Testis (tissue), 3 donors: ENCODE measurements around the gene IRF2. TPM values are rescaled to one million over a fixed set of nuclear protein-coding genes. Genes with fewer than 3 reads are reported as not detected.
"Not testable (repeated sequence)": the region's sequence is repeated elsewhere in the genome, so short reads cannot be mapped to it uniquely, and the experiment has no call there.

ENCODE experiments used
- DNase-seq: peaks from one replicate; pipeline ENCODE4 v3.0.0-alpha.2; 2019
- H3K27ac ChIP-seq, 2 donors: fragments of 200-600 bp; sonication (generic); one replicate each; pipeline ENCODE4 v1.5.1; 2019
- H3K27me3 ChIP-seq: fragments of 200-600 bp; sonication (generic); one replicate; pipeline ENCODE4 v1.5.1; 2019
- H3K36me3 ChIP-seq: fragments of 200-600 bp; sonication (generic); one replicate; pipeline ENCODE4 v1.5.1; 2017; ENCODE audit warnings: low read depth; ENCODE audit errors: missing control alignments
- H3K4me1 ChIP-seq: fragments of 200-600 bp; sonication (generic); one replicate; pipeline ENCODE4 v1.5.1; 2019
- H3K4me3 ChIP-seq, 2 donors: fragments of 200-600 bp; sonication (generic); one replicate each; pipeline ENCODE4 v1.5.1; 2017 to 2019
- H3K9me3 ChIP-seq: fragments of 200-600 bp; sonication (generic); one replicate; pipeline ENCODE4 v1.5.1; 2017
- CTCF ChIP-seq, 3 experiments: fragments of 450-650 bp in 2 of 3; fragments of 200-600 bp in 1 of 3; sonication (generic) in 1 of 3; IDR thresholded peaks; one replicate each; pipeline ENCODE4 v1.5.1; 2016 to 2019; ENCODE audit warnings: antibody characterized with exemption in 3 of 3, mild to moderate bottlenecking in 2 of 3, moderate library complexity in 1 of 3
- POLR2A ChIP-seq: fragments of 450-650 bp; IDR thresholded peaks from one replicate; pipeline ENCODE4 v1.6.1; 2017; ENCODE audit warnings: antibody characterized with exemption, mild to moderate bottlenecking, moderate library complexity
- WGBS, 2 donors: methylation state at CpG; one replicate each; pipeline ENCODE4 v1.1.5; 2018; 5-methylcytosine and 5-hydroxymethylcytosine counted together
- intact Hi-C: fragments of 100-400 bp; cut with DNase I; formaldehyde crosslinking; loops from one replicate; pipeline ENCODE4 v1.15.1; 2023; ENCODE audit warnings: low total_unique reads
- polyA plus RNA-seq: library from polyadenylated mRNA; stranded (reverse); fragments of 350-450 nt; fragmentation: Illumina TruSeq; extraction: RNeasy Lipid Tissue Mini Kit (QIAGEN cat#74804); gene quantifications from one replicate; pipeline ENCODE4 v1.2.3, GENCODE V29; 2014; ENCODE audit warnings: low read depth, low replicate concordance; ENCODE audit not compliant: insufficient read depth
- total RNA-seq, 2 donors: library from RNA; depleted of rRNA; stranded (reverse); fragments of >200 nt; gene quantifications; one replicate each; pipeline ENCODE4 v1.2.3, GENCODE V29; 2016

The IRF2 gene
- total and polyA plus RNA-seq, 3 donors from 2014 or later = 13.0 to 22.3 (median 16.1) TPM

GRCh38 chr4:184346682-184347081 is 127.7 kb downstream of the IRF2 start:
- WGBS, 2 donors = 86 to 87% methylated on average over 2 of the region's 2 CpGs
- Histone ChIP-seq H3K4me3 (no peak overlapping the region), H3K27ac (no peak overlapping the region), H3K4me1 (peaks cover 40% of the 10 kb centered on the region), H3K27me3 (no peaks in the 10 kb centered on the region), H3K36me3 (no peaks in the 10 kb centered on the region), H3K9me3 (no peaks in the 10 kb centered on the region)
- TF ChIP-seq POLR2A (no peak), CTCF (IDR thresholded peaks at IDR 0.05) (no peak)
- no peak for DNase-seq
- intact Hi-C loops = loop anchor here (10.0 kb wide), 1 partner anchor 48 kb away; no protein-coding TSS in a partner anchor

DNA sequence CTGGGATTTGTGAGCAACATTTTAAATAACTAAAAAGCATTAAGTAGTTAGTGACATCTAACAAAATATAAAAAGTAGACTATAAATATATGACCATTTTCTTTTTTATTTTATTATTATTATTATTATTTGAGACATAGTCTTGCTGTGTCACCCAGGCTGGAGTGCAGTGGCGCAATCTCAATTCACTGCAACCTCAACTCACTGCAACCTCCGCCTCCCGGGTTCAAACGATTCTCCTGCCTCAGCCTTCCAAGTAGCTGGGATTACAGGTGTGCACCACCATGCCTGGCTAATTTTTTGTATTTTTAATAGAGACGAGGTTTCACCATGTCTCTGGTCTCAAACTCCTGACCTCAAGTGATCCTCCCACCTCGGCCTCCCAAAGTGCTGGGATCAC is 128.1 kb downstream of the IRF2 start:
- DNase-seq, H3K36me3 ChIP-seq, H3K9me3 ChIP-seq, H3K27ac ChIP-seq, H3K27me3 ChIP-seq, H3K4me3 ChIP-seq: not testable (repeated sequence)
- intact Hi-C loops = loop anchor here (10.0 kb wide), 1 partner anchor 49 kb away; no protein-coding TSS in a partner anchor
- H3K4me1 ChIP-seq = peaks cover 40% of the 10 kb centered on the region
- WGBS, 2 donors = 92% methylated on average over 6 of the region's 6 CpGs

DNA sequence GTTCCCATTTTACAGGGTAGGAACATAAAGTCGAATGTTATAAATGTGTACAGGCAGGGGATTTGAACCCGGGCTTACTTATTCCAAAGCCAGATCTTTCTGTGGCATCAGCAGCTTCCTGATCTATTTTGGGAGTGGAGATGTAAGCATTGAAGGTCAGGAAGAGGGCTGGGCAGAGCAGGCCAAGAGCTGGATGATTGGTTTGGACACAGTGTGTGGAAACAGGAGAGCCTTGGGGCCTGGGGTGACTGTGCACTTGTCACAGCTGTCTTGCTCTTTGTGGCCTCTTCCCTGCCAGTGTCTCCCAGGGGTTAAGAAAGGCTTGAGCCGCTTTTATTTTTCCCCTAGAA is 128.8 kb downstream of the IRF2 start:
- TF ChIP-seq CTCF (IDR thresholded peaks at IDR 0.05) (no peak), POLR2A (no peak)
- Histone ChIP-seq H3K27me3 (no peaks in the 10 kb centered on the region), H3K9me3 (no peaks in the 10 kb centered on the region), H3K27ac (no peak overlapping the region), H3K4me1 (peaks cover 40% of the 10 kb centered on the region), H3K36me3 (no peaks in the 10 kb centered on the region), H3K4me3 (no peak overlapping the region)
- intact Hi-C loops = loop anchor here (10.0 kb wide), 1 partner anchor 49 kb away; no protein-coding TSS in a partner anchor
- WGBS, 2 donors = 72 to 77% methylated on average over 3 of the region's 3 CpGs
- peak; percentile 23 for DNase-seq

DNA sequence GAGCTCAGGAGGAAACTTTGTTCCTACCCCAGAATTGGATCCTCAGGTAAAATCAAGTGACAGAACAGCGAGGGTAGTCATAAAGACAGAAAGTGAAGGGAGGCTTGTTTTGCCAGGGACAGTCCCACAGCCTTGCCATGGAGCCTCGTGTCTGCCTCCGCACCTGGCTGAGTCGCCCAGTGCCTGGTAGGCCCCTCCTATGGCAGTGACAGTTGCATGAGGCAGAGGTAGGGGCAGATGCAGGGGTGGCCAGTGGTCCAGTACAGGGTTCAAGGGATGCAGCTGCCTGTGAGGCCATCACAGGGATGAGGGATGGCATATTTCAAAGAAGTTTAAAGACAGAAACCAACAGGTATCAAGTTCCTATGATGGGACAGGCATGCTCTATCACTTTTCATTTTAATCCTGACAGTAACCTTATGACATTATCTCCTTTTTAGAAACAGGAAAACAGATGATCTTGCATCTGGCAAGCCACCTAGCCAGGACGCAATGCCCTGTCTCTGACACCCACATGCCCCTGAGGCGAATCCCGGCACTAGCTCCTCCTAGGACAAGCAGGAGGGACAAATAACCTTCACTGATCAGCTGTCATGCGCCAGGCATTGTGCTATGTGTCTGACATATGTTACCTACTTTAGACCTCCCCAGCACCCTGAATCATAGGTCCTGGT is 129.3 kb downstream of the IRF2 start:
- TF ChIP-seq POLR2A = no peak
- TF ChIP-seq CTCF (IDR thresholded peaks at IDR 0.05) = no peak
- Histone ChIP-seq H3K9me3 (no peaks in the 10 kb centered on the region), H3K4me3 (no peak overlapping the region), H3K27me3 (no peaks in the 10 kb centered on the region), H3K27ac (no peak overlapping the region), H3K36me3 (no peaks in the 10 kb centered on the region), H3K4me1 (peaks cover 40% of the 10 kb centered on the region)
- intact Hi-C loops = loop anchor here (10.0 kb wide), 1 partner anchor 50 kb away; no protein-coding TSS in a partner anchor
- 86 to 89% methylated on average over 7 to 8 of the region's 8 CpGs for WGBS, 2 donors
- DNase-seq = no peak

GRCh38 chr4:184344435-184344834 is 129.9 kb downstream of the IRF2 start:
- Histone ChIP-seq H3K9me3 (no peaks in the 10 kb centered on the region), H3K27ac (no peak overlapping the region), H3K27me3 (no peaks in the 10 kb centered on the region), H3K4me1 (peaks cover 44% of the 10 kb centered on the region), H3K36me3 (no peaks in the 10 kb centered on the region), H3K4me3 (no peak overlapping the region)
- 89 to 92% methylated on average over 4 of the region's 4 CpGs for WGBS, 2 donors
- no peak for DNase-seq
- intact Hi-C loops = loop anchor here (10.0 kb wide), 1 partner anchor 50 kb away; no protein-coding TSS in a partner anchor
- TF ChIP-seq CTCF (IDR thresholded peaks at IDR 0.05) (no peak), POLR2A (no peak)
